Brain microvascular endothelial cell (primary cell): Measurements from ENCODE around the gene ANGPTL5.

Experiments
- DNase-seq: peaks from one replicate; pipeline ENCODE4 v3.0.0-alpha.2; 2020
- H3K27ac ChIP-seq: fragments of 250-450 bp; sonication (Bioruptor Pico); 2 replicates; pipeline ENCODE4 v1.5.1; 2020; ENCODE audit warnings: mild to moderate bottlenecking, moderate library complexity
- H3K27me3 ChIP-seq: fragments of 250-450 bp; sonication (Bioruptor Pico); replicated peaks from 2 replicates; pipeline ENCODE4 v1.5.1; 2020; ENCODE audit warnings: mild to moderate bottlenecking
- H3K36me3 ChIP-seq: fragments of 250-450 bp; sonication (Bioruptor Pico); replicated peaks from 2 replicates; pipeline ENCODE4 v1.5.1; 2020; ENCODE audit warnings: mild to moderate bottlenecking
- H3K4me3 ChIP-seq: 2 replicates; pipeline ENCODE4 v1.5.1; 2011; ENCODE audit warnings: low read depth, mild to moderate bottlenecking, control low read depth, low read length, moderate library complexity
- in situ Hi-C: cut with HindIII; loops from 2 replicates; pipeline ENCODE4 v1.10.0; 2017; ENCODE audit warnings: low sequenced_read_pairs, low pct_ligation_motif_present
- TF ChIP-seq, protein P1 (sequence below): IDR thresholded peaks from 2 replicates; pipeline ENCODE4 v1.5.1; 2011; ENCODE audit warnings: low read depth, mild to moderate bottlenecking, moderate library complexity, low read length, control low read depth, inconsistent platforms; ENCODE audit errors: missing control alignments

Gene ANGPTL5

DNA sequence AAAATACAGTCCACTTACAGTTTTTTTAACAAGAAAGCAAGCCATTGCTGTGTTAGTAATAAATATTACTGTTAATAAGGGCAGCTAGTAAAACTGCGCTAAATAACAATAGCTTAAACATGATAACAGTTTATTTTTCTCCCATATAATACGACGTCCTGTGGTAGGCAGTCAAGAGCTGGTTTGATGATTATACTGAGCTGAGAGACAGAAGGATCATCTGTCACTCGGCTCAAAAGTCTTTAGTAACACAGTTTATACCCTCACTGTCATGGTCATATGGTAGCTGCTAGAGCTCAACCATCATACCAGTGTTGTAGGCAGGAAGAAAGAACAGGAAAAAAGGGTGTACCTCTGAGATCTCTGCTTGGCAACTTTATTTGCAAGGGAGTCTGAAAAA lies 29.1 kb upstream of the ANGPTL5 start:
- Histone ChIP-seq H3K36me3 (no peaks in the 10 kb centered on the region), H3K4me3 (no peak overlapping the region), H3K27me3 (no peaks in the 10 kb centered on the region), H3K27ac (no peak overlapping the region)
- no peak for DNase-seq
- in situ Hi-C loops, result no loop called here
- TF ChIP-seq, protein P1, sequence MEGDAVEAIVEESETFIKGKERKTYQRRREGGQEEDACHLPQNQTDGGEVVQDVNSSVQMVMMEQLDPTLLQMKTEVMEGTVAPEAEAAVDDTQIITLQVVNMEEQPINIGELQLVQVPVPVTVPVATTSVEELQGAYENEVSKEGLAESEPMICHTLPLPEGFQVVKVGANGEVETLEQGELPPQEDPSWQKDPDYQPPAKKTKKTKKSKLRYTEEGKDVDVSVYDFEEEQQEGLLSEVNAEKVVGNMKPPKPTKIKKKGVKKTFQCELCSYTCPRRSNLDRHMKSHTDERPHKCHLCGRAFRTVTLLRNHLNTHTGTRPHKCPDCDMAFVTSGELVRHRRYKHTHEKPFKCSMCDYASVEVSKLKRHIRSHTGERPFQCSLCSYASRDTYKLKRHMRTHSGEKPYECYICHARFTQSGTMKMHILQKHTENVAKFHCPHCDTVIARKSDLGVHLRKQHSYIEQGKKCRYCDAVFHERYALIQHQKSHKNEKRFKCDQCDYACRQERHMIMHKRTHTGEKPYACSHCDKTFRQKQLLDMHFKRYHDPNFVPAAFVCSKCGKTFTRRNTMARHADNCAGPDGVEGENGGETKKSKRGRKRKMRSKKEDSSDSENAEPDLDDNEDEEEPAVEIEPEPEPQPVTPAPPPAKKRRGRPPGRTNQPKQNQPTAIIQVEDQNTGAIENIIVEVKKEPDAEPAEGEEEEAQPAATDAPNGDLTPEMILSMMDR, result no peak

DNA sequence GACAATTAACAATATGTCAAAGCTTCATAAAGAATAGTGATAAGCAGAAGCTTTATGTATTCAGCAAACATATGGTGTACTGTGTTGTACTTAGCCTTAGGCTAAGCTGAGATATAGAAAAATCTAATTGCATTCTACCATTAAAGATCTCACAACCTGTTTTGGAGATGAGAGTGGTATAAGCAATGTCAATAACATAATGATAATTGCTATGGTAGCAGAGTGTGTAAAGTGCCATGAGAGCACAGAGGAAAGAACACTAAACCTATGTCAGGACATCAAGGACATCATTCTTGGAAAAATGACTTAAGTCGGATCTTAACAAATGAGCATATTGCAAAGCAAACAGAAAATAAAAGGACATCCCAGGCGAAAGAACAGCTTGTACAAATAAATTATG lies 28.6 kb upstream of the ANGPTL5 start:
- TF ChIP-seq, protein P1, result no peak
- no peak overlapping the region for H3K27ac ChIP-seq
- DNase-seq, result no peak
- H3K4me3 ChIP-seq, result no peak overlapping the region
- H3K27me3 ChIP-seq, result no peaks in the 10 kb centered on the region
- H3K36me3 ChIP-seq, result no peaks in the 10 kb centered on the region
- in situ Hi-C loops, result no loop called here

DNA sequence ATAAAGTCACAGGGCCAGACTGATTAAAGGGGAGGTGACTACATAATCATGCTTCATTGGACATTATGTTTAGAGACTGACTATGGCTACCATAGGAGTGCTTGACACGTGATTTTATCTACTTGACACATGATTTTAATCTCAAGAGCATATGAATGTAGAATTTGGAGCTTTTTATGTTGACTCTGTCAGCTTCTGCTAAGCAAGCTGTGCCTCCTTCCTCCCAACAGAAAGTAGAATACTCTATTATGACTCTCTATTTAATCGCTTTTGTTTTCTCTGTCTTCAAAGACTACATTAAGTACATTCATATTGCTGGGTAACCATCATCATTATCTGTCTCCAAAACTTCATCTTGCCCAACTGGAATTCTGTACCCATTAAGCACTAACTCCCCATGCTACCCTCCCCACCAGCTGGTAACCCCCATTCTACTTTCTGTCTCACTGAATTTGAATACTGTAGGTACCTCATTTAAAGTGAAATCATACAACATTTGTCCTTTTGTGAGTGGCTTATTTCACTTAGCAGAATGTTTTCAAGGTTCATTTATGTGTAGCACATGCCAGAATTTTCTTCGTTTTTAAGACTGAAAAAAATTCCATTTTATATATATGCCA lies 24.7 kb upstream of the ANGPTL5 start:
- TF ChIP-seq, protein P1, result no peak
- Histone ChIP-seq H3K27ac (no peak overlapping the region), H3K27me3 (no peaks in the 10 kb centered on the region), H3K36me3 (no peaks in the 10 kb centered on the region), H3K4me3 (no peak overlapping the region)
- DNase-seq, result no peak
- in situ Hi-C loops, result no loop called here

DNA sequence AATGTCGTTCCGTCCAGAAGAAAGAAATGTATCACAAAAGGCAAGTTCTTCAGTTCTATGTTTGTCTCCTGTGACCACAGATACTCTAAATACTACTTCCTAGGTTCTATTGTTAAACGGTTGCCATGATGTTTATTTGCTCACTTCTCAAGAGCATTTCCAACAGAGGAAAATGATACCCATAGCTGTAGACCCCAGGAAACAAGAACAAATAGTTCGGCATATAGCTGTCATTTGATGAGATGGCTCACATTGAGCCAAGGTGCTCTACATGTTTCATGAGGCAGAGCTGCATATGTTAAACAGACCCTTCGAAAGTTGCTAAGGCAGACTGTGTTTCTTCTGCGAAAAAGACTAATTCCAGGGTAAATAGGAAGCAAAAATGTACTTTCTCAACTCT lies 15.4 kb upstream of the ANGPTL5 start:
- H3K36me3 ChIP-seq, result no peaks in the 10 kb centered on the region
- DNase-seq, result no peak
- TF ChIP-seq, protein P1, result no peak
- no peaks in the 10 kb centered on the region for H3K27me3 ChIP-seq
- H3K4me3 ChIP-seq, result no peak overlapping the region
- no peak overlapping the region for H3K27ac ChIP-seq
- in situ Hi-C loops, result no loop called here

DNA sequence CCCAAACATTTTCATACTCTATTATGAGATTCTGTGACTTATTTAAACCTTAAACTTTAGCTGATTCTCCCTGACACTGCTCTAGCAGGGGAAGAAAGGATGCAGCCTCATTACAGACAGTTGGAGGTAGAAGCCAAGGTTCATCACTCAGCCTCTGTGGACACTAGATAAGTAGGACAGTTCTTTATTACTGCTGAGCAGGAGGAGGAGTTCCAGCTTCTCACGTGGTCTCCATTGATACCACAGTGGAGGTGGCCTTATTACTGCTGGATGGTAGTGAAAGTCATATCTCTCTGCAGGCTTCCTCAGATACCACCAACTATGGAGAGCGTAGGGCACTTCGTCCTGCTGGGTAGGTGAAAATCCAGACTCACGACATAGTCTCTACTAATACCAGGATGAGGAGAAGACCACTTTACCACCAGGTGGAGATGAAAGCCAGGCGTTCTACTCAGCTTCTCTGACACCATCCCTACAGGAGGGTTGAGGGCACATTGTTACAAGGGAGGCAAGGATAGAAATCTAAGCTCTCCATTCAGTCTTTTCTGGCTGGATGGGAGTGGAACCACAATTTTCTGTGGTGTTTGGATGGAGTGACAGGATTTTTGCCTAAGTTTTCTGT lies 13.1 kb upstream of the ANGPTL5 start:
- TF ChIP-seq, protein P1, result no peak
- H3K27ac ChIP-seq, result no peak overlapping the region
- in situ Hi-C loops, result no loop called here
- no peaks in the 10 kb centered on the region for H3K36me3 ChIP-seq
- no peaks in the 10 kb centered on the region for H3K27me3 ChIP-seq
- DNase-seq, result no peak
- no peak overlapping the region for H3K4me3 ChIP-seq

DNA sequence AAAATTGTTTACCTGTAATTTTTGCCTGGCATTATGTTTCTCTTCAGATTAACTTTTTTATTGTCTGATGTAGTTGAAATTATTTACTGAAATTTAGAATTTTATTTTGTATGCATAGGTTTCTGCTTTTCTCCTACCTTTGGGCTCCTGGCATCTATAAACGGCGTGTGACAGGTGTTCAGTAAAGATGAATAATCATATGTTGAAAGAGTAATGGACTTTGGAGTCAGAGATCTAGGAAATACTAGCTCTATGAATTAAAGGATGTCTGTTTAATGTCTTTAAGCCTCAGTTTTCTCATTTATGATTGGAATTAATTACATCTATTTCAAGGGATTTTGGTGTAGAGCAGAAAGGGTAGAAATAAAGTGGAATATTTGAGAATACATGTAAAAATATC lies 7.2 kb upstream of the ANGPTL5 start:
- Histone ChIP-seq H3K27me3 (no peaks in the 10 kb centered on the region), H3K4me3 (no peak overlapping the region), H3K36me3 (no peaks in the 10 kb centered on the region), H3K27ac (no peak overlapping the region)
- TF ChIP-seq, protein P1, result no peak
- in situ Hi-C loops, result no loop called here
- no peak for DNase-seq
